Caco-2 (cell line): Measurements from ENCODE around the gene ZNF648. TPM values are rescaled to one million over a fixed set of nuclear protein-coding genes. Genes with fewer than 3 reads are reported as not detected.
"Not testable (repeated sequence)": the region's sequence is repeated elsewhere in the genome, so short reads cannot be mapped to it uniquely, and the experiment has no call there.

Experiments used
- BruUV-seq: library from RNA; stranded (reverse); fragments of 400-500 nt; replicated peaks from 2 replicates; lab custom pipeline; 2021; lab: Mats Ljungman, UMichigan
- CTCF ChIA-PET: fragments of 300-600 bp; sonication (Branson Sonifier 250); formaldehyde crosslinking; loops from one replicate; lab custom pipeline; 2022; ENCODE audit warnings: antibody characterized with exemption; lab: Charles Lee
- POLR2A ChIA-PET: fragments of 300-600 bp; sonication (Branson Sonifier 250); formaldehyde crosslinking; loops from one replicate; lab custom pipeline; 2022; ENCODE audit warnings: antibody characterized with exemption; lab: Charles Lee
- DNase-seq, 2 experiments: peaks; one replicate each; pipeline versions ENCODE4 v3.0.0 to v3.0.0-alpha.2; 2020 to 2022
- H3K27me3 ChIP-seq: replicated peaks from 2 replicates; pipeline ENCODE4 v1.6.0; 2011; ENCODE audit warnings: low read length; ENCODE audit not compliant: control insufficient read depth, insufficient read depth
- H3K36me3 ChIP-seq: 2 replicates; pipeline ENCODE4 v1.5.1; 2011; ENCODE audit warnings: low read length; ENCODE audit not compliant: control insufficient read depth, insufficient read depth
- H3K4me1 ChIP-seq: fragments of 250-450 bp; sonication (Bioruptor Pico); 2 replicates; pipeline ENCODE4 v1.5.1; 2020; ENCODE audit warnings: mild to moderate bottlenecking
- H3K4me3 ChIP-seq: 2 replicates; pipeline ENCODE4 v1.5.1; 2011; ENCODE audit warnings: low read depth, mild to moderate bottlenecking, control low read depth, low read length
- H3K9me3 ChIP-seq: fragments of 250-450 bp; sonication (Bioruptor Pico); 2 replicates; pipeline ENCODE4 v1.5.1; 2020; ENCODE audit warnings: mild to moderate bottlenecking, moderate library complexity
- H3K27ac Mint-ChIP-seq: one replicate; pipeline ENCODE4 v1.8.0; 2022; ENCODE audit warnings: mixed read lengths; ENCODE audit not compliant: unreplicated experiment
- H3K27me3 Mint-ChIP-seq: one replicate; pipeline ENCODE4 v1.8.0; 2022; ENCODE audit warnings: mixed read lengths; ENCODE audit not compliant: insufficient read depth, unreplicated experiment
- H3K36me3 Mint-ChIP-seq: one replicate; pipeline ENCODE4 v1.8.0; 2022; ENCODE audit warnings: mild to moderate bottlenecking, mixed read lengths; ENCODE audit not compliant: insufficient read depth, unreplicated experiment
- H3K4me1 Mint-ChIP-seq: one replicate; pipeline ENCODE4 v1.8.0; 2022; ENCODE audit warnings: low read depth, mixed read lengths; ENCODE audit not compliant: unreplicated experiment
- H3K4me3 Mint-ChIP-seq: one replicate; pipeline ENCODE4 v1.8.0; 2022; ENCODE audit warnings: mild to moderate bottlenecking, moderate library complexity, mixed read lengths; ENCODE audit not compliant: unreplicated experiment
- H3K9me3 Mint-ChIP-seq: one replicate; pipeline ENCODE4 v1.8.0; 2022; ENCODE audit warnings: mixed read lengths; ENCODE audit not compliant: unreplicated experiment
- CTCF ChIP-seq, 2 experiments: fragments of 200-600 bp in 1 of 2; IDR thresholded peaks; 1 replicate in 1 of 2; 2 replicates in 1 of 2; pipeline versions ENCODE4 v1.5.1 to v1.8.0; 2011 to 2022; ENCODE audit warnings: antibody characterized with exemption in 1 of 2, control low read depth in 1 of 2, inconsistent platforms in 1 of 2, low read depth in 1 of 2, low read length in 1 of 2, mild to moderate bottlenecking in 1 of 2, moderate library complexity in 1 of 2; ENCODE audit not compliant: insufficient read depth in 1 of 2, severe bottlenecking in 1 of 2, unreplicated experiment in 1 of 2
- intact Hi-C: fragments of 100-400 bp; cut with micrococcal nuclease; formaldehyde crosslinking; loops from one replicate; pipeline ENCODE4 v1.10.0; 2022; ENCODE audit not compliant: unreplicated experiment
- total RNA-seq: library from RNA; stranded (reverse); gene quantifications from 2 replicates; pipeline ENCODE4 v1.2.3, GENCODE V29; 2022

Gene ZNF648
- total RNA-seq, 1 experiment from 2014 or later: not detected

- no peak overlapping the region for H3K4me3 Mint-ChIP-seq
- H3K36me3 Mint-ChIP-seq: peaks cover 18% of the 10 kb centered on the region
- POLR2A ChIA-PET: no interaction called here
- Histone ChIP-seq H3K9me3 (peaks cover 18% of the 10 kb centered on the region), H3K4me1 (peaks cover 40% of the 10 kb centered on the region), H3K4me3 (no peak overlapping the region), H3K36me3 (peaks cover 2% of the 10 kb centered on the region; the same call in 1 of the 2 replicates), H3K27me3 (no peaks in the 10 kb centered on the region)
- intact Hi-C loops: no loop called here
- peaks cover 30% of the 10 kb centered on the region for H3K9me3 Mint-ChIP-seq
- H3K27ac Mint-ChIP-seq: no peak overlapping the region
- TF ChIP-seq CTCF (IDR thresholded peaks at IDR 0.05; ENCODE audit: insufficient read depth in 1 of 2, low read depth in 1 of 2, low read length in 1 of 2, severe bottlenecking in 1 of 2, unreplicated experiment in 1 of 2): no peak
- BruUV-seq: no TSS peak
- CTCF ChIA-PET: no interaction called here
- DNase-seq: no peak
- H3K27me3 Mint-ChIP-seq: no peaks in the 10 kb centered on the region
- H3K4me1 Mint-ChIP-seq: peaks cover 56% of the 10 kb centered on the region
Measured at GRCh38 chr1:182098301-182098700, 36.8 kb upstream of the ZNF648 start.

GRCh38 chr1:182095946-182096345 is 34.4 kb upstream of the ZNF648 start:
- H3K9me3 ChIP-seq: peaks cover 15% of the 10 kb centered on the region
- no peak overlapping the region for H3K4me3 ChIP-seq
- no peak for TF ChIP-seq CTCF (IDR thresholded peaks at IDR 0.05; ENCODE audit: insufficient read depth in 1 of 2, low read depth in 1 of 2, low read length in 1 of 2, severe bottlenecking in 1 of 2, unreplicated experiment in 1 of 2)
- Mint-ChIP-seq H3K9me3 (peaks cover 33% of the 10 kb centered on the region), H3K36me3 (peaks cover 5% of the 10 kb centered on the region), H3K27me3 (no peaks in the 10 kb centered on the region), H3K4me1 (peaks cover 59% of the 10 kb centered on the region), H3K27ac (peak overlapping the region; percentile 2), H3K4me3 (no peak overlapping the region)
- POLR2A ChIA-PET: no interaction called here
- intact Hi-C loops: no loop called here
- peaks cover 2% of the 10 kb centered on the region; the same call in 1 of the 2 replicates for H3K36me3 ChIP-seq
- no TSS peak for BruUV-seq
- H3K4me1 ChIP-seq: peaks cover 42% of the 10 kb centered on the region
- CTCF ChIA-PET: no interaction called here
- no peak for DNase-seq
- H3K27me3 ChIP-seq: no peaks in the 10 kb centered on the region

- H3K4me3 Mint-ChIP-seq, H3K9me3 ChIP-seq, BruUV-seq, H3K36me3 ChIP-seq, POLR2A ChIA-PET, intact Hi-C loops, H3K27me3 ChIP-seq, H3K4me3 ChIP-seq, H3K27me3 Mint-ChIP-seq, DNase-seq, H3K36me3 Mint-ChIP-seq: not testable (repeated sequence)
- Mint-ChIP-seq H3K4me1 (peaks cover 51% of the 10 kb centered on the region), H3K9me3 (peaks cover 33% of the 10 kb centered on the region), H3K27ac (peak overlapping the region; percentile 45)
- CTCF ChIA-PET: interaction anchor here (1.0 kb wide), 1 partner anchor 14 kb away, joined by 3 read pairs; no protein-coding TSS in a partner anchor
- H3K4me1 ChIP-seq: peaks cover 32% of the 10 kb centered on the region
Measured at GRCh38 chr1:182094514-182095005, 33.0 kb upstream of the ZNF648 start.
